Putamen (tissue), 1 donor: ENCODE measurements around the gene XIAP.
A peak's percentile ranks its signal among the peaks of the same experiment; 100 is the strongest.
"Not testable (repeated sequence)": the region's sequence is repeated elsewhere in the genome, so short reads cannot be mapped to it uniquely, and the experiment has no call there.

Experiments
- DNase-seq: peaks from one replicate; pipeline ENCODE4 v3.0.0-alpha.2; 2016; ENCODE audit warnings: low spot score

Gene XIAP

GRCh38 chrX:123876177-123876576 is 16.3 kb downstream of the XIAP start:
- no peak for DNase-seq

- DNase-seq, result no peak
Measured at GRCh38 chrX:123876844-123877243, 17.0 kb downstream of the XIAP start.

- DNase-seq, result no peak
Measured at GRCh38 chrX:123878252-123878721, 18.4 kb downstream of the XIAP start.

- no peak for DNase-seq
Measured at GRCh38 chrX:123881330-123881729, 21.5 kb downstream of the XIAP start.

- no peak for DNase-seq
Measured at GRCh38 chrX:123882391-123882790, 22.5 kb downstream of the XIAP start.

- no peak for DNase-seq
Measured at GRCh38 chrX:123884809-123885408, 25.1 kb downstream of the XIAP start.

- DNase-seq, result no peak
Measured at GRCh38 chrX:123899701-123900100, 39.8 kb downstream of the XIAP start.

GRCh38 chrX:123903261-123903660 is 43.4 kb downstream of the XIAP start:
- DNase-seq, result not testable (repeated sequence)

- DNase-seq, result no peak
Measured at GRCh38 chrX:123905332-123905731, 45.5 kb downstream of the XIAP start.

GRCh38 chrX:123906557-123907316 is 46.9 kb downstream of the XIAP start:
- DNase-seq, result no peak

- no peak for DNase-seq
Measured at GRCh38 chrX:123909523-123909922, 49.7 kb downstream of the XIAP start.

- no peak for DNase-seq
Measured at GRCh38 chrX:123917069-123917468, 57.2 kb downstream of the XIAP start.

GRCh38 chrX:123918106-123918721 is 58.4 kb downstream of the XIAP start:
- DNase-seq, result no peak

- no peak for DNase-seq
Measured at GRCh38 chrX:123920105-123920785, 60.4 kb downstream of the XIAP start.

GRCh38 chrX:123923211-123923610 is 63.4 kb downstream of the XIAP start:
- no peak for DNase-seq

GRCh38 chrX:123924186-123924585 is 64.3 kb downstream of the XIAP start:
- DNase-seq, result no peak

GRCh38 chrX:123927845-123928244 is 68.0 kb downstream of the XIAP start:
- DNase-seq, result no peak

GRCh38 chrX:123932055-123932454 is 72.2 kb downstream of the XIAP start:
- not testable (repeated sequence) for DNase-seq

GRCh38 chrX:123943074-123943473 is 83.2 kb downstream of the XIAP start:
- no peak for DNase-seq

- no peak for DNase-seq
Measured at GRCh38 chrX:123943488-123943887, 83.6 kb downstream of the XIAP start.

- no peak for DNase-seq
Measured at GRCh38 chrX:123949846-123950245, 90.0 kb downstream of the XIAP start.

GRCh38 chrX:123959281-123960063 is 99.6 kb downstream of the XIAP start:
- peak; percentile 24 for DNase-seq
